NCI-H1417 treated with DMSO at 0.1 percent for 48 hours (cell line): ENCODE results near the gene MAGIX.
"Not testable (repeated sequence)": the region's sequence is repeated elsewhere in the genome, so short reads cannot be mapped to it uniquely, and the experiment has no call there.

Source experiments
- DNase-seq: peaks from one replicate; lab custom pipeline; 2025; lab: John Stamatoyannopoulos, UW

Gene MAGIX

DNA sequence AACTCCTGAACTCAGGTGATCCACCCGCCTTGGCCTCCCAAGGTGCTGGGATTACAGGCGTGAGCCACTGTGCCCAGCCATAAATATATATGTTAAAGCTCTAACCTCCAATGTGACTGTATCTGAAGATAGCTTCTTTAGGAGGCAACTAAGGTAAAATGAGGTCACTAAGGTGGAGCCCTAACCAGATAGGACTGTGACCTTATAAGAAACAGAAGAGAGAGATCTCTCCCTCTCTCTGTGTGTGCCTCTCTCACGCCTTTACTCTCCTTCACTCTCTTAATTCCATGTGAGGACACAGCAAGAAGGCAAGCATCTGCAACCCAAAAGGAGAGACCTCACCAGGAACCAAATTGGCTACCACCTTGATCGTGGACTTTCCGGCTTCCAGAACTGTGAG, 926 bp upstream of the MAGIX start:
- no peak for DNase-seq

DNA sequence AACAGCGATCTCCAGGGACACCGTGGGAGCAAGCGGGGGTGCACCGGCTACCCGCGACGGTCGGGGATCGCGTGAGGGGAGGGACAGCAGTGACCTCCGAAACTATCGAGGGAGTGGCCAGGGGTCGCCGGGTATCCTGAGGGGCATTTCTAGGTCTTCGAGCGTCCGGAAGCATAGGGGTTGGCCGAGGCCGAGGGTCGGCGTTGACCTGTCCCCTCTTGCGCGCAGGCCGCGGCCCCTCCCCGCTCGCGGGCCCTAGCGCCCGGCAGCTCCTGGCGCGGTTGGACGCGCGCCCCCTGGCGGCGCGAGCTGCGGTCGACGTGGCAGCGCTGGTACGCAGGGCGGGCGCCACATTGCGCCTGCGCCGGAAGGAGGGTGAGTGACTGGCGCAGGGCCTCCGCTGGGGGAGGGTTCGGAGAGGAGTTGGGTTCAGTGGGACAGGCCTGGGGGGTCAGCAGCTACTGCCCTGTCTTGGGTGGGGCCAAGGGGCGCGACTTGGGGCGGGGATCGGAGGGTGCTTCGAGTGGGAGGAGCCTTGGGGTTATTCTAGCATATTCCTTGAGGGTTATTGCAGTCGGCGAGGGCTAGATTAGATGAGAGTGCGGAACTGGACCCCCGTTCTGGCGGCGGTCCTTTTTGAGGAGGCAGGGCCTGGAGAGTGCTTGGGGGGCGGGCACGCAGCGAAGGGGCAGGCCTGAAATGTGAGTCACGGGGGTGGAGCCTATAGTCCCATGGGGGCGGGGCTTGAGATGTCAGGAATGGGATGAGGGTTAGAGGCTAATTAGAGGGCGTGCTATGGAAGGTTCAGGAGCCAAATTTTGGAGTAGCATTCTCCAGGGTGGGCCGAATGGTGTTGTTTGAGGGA, 1.2 kb downstream of the MAGIX start:
- DNase-seq, result no peak

DNA sequence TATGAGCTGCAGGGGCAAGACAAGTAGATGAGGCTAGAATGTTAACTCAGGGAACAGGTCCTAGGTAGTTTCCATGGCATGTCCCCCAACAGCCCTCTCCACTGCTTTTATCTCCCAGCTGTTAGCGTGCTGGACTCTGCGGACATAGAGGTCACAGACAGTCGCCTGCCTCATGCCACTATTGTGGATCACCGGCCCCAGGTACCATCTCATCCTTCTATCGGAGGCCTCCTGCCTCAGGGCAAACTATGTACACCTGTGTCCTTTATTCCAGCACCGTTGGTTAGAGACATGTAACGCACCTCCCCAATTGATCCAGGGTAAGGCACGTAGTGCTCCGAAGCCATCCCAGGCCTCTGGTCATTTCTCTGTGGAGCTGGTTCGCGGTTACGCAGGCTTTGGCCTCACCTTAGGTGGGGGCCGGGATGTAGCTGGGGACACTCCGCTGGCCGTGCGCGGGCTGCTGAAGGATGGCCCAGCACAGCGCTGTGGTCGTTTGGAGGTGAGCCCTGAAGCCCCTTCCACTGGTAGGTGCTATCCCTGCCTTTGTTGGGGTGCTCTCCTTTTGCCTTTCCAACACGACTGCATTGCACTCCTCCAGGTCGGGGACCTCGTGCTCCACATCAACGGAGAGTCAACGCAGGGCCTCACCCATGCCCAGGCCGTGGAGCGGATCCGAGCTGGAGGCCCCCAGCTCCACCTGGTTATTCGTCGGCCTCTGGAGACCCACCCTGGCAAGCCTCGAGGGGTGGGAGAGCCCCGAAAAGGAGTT, 2.2 kb downstream of the MAGIX start:
- DNase-seq, result no peak

DNA sequence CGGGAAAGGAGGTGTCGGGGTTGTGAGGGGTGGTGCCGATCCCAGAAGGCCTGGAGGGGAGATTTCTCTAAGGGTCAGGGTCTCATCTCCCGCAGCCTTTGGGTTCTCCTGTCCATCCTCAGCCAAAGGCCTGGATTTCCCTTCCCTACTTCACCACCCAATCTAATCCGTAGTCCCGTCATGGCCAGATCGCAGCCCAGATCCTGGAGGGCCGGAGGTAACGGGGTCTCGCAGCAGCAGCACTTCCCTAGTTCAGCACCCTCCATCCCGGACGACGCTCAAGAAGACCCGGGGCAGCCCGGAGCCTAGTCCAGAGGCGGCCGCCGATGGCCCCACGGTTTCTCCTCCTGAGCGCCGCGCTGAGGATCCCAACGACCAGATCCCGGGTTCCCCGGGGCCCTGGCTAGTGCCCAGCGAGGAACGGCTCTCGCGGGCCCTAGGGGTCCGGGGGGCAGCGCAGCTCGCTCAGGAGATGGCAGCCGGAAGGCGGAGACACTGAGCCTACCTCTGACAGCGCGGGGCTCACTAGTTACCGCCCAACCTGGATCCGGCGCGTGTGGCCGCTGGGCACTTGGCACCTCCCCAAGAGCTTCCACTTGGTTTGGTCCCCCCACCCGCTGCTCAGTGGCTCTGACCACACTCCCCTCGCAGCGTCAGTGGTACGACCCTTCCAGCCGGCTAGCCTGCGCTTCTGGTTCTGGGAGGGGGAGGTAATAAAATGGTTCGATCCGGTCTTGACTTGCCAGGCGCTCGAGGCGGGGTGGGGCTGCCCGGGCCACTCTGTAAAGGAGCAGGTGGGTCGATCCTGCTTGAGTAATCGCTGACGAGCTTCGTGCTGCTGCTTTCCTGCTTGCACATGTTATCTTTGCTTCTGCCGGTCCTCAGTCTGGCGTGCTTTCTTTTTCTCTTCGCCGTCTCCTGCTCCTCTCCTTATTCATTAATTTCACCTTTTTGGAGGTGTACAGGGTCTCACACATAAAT, 3.6 kb downstream of the MAGIX start:
- no peak for DNase-seq

DNA sequence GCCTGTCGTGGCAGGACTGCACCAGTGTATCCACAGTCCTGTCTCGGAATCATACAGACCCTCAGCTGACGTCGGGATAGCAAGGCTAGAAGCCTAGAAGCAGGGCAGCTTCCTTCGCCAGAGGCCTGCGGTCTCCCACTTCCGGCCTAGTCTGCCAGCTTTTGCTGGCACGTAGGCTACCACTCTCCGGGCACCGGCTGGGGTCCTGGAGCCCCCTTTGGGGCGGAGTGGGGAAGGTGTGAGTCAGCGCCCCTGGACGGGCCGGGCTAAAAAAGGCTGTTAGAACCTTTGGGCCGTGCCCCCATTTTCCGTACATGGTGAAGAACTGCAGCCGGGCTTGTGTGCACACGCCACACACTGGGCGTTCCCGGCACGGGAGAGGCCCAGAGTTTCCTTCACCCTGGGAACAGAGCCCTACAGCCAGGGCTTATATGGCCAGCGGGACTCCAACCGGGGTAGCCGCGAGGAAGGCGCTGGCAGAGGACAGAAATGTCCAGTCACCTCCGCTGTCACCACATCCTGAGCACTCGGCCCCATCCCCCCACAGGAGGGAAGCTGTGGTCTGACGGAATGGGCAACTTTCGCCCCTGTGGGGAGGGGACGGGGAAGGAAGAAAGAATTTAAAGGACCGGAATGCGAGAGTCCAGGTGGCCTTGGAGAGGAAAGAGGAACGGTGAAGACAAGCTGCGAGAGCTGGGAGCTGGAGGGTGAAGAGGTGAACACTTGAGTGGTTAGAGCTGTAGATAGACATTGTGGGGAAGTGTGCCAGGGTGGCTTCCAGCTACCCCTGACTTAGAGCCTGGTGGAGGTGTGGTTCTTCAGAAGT, 4.6 kb downstream of the MAGIX start:
- DNase-seq, result no peak

DNA sequence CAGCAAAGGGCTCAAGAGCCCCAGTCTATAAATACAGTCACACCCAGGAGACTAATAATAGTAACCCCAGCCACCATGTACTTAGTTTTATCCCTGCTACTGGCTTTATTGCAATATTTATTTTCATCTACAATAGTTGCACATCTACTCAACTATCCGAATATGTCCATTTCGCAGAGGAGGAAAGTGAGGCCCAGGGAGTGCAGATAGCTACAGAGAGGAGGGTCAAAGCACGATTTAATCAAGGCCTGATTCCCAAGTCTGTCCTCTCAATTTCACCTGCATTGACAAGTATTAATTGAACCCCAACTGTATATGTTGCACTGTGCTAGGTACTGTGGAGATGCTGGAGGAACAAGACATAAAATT, 5.2 kb downstream of the MAGIX start:
- no peak for DNase-seq

DNA sequence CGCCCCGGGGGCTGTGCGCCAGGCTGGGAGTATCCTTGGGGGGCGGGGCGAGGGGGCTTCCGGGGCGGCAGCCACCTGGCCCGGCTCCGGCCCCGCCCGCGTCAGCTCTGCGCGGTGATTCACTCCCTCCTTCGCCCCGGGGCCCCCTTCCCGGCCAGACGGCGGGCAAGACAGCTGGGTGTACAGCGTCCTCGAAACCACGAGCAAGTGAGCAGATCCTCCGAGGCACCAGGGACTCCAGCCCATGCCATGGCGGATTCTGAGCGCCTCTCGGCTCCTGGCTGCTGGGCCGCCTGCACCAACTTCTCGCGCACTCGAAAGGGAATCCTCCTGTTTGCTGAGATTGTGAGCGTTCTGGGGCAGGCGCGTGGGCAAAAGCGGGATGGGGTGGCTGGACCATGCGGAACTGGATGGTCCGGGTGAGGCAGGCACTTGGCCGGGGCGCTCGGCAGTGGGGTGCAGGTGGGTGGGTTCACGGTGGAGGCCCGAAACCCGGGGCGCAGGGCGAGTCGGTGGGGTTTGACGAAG, 9.3 kb downstream of the MAGIX start, which contains the start of gene PLP2:
TSS of gene PLP2 (plus strand) at position 147 of the 528 bp plus-strand sequence. CDS start at position 250, 103 bp downstream.
- no peak for DNase-seq

DNA sequence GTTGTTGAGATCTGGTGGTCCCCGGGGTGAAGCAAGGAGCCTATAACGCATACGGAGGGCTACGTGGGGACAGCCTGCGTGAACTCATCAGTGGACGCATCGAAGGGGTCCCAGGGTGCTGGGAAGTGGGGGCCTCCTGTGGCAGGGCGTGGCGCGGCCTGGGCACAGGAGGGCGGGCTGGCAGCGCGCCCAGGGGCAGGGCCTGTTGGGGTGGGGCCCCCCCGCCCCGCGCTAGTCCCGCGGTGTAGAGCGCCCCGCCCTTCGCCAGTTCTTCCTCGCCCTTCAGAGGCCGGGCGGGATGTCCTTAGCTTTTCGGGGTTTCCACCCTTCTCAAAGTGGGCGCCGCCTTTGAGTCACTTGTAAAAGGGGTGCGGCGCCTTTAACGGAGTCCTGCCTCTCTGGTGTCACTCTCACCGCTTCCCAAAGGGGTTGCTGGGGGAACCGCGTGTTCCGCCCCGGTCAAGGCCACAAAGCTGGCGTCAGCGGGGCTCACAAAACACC, 9.8 kb downstream of the MAGIX start:
- no peak for DNase-seq

DNA sequence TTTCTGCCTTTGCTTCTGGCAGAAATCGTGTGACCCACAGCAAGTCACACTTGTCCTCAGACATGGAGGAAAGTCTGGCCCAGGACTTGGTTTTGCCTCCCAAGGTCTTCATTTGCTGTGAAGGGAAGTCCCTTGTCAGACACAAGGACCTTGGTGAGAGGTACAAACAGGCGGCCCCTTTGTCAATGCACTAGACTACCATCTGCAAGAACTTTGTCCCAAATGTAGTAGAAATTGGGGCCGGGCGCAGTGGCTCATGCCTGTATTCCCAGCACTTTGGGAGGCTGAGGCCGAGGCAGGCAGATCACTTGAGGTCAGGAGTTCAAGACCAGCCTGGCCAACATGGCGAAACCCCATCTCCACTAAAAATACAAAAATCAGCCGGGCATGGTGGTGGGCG, 11.0 kb downstream of the MAGIX start:
- not testable (repeated sequence) for DNase-seq

DNA sequence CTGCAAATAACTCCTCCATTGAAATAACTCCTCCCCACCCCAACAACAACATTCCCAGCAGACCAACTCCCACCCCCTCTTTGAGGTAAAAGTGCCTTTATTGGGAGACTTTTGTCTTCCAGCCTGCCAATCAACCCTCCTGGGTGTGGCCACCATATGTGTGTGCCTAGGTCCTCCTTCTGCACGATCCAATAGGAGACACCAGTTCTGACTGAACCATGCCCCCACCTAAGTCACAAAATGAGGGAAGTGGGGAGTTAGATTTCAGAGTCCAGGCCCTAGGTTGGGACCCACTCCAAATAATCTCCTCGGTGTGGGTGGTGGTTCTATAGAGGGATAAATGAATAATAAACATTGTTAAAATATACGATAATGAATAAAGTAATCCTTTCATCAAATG, 12.2 kb downstream of the MAGIX start:
- DNase-seq, result no peak

DNA sequence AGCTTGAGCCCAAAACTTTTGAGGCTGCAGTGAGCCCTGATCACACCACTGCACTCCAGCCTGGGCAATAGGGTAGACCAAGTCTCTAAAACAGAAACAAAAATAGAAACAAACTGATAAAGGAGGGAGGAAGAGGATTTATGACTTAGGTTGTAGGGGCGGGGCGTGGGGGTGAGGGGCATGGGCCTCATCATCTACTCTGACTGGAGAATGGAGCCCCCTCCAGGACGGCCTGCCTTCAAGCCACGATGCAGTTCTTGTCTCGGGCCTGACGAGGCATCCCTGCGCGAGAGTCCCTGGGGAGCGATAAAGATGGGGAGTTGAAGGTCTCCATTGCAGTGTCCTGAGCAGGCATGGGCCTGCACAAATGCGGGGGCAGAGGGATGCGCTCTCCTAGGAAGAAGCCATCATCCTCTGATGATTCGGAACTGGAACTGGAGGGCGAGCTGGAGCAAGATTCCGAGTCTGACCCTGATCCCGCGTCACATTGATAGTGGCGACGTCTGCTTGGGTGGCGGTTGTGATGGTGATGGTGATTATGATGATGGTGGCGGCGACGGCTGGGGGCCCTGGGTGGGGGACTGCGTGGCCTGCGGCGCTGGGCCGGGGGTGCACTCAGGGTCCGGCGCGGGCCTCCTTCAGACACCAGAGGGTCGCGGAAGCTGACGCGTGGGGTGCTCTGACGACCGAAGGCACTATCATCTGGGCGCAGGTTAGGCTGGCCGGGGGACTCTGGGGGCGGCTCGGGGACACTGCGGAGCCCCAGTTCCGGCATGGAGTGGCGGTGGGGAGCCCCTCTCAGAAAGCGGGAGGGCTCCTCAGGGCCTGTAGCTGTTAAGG, 13.1 kb downstream of the MAGIX start:
- DNase-seq, result no peak

DNA sequence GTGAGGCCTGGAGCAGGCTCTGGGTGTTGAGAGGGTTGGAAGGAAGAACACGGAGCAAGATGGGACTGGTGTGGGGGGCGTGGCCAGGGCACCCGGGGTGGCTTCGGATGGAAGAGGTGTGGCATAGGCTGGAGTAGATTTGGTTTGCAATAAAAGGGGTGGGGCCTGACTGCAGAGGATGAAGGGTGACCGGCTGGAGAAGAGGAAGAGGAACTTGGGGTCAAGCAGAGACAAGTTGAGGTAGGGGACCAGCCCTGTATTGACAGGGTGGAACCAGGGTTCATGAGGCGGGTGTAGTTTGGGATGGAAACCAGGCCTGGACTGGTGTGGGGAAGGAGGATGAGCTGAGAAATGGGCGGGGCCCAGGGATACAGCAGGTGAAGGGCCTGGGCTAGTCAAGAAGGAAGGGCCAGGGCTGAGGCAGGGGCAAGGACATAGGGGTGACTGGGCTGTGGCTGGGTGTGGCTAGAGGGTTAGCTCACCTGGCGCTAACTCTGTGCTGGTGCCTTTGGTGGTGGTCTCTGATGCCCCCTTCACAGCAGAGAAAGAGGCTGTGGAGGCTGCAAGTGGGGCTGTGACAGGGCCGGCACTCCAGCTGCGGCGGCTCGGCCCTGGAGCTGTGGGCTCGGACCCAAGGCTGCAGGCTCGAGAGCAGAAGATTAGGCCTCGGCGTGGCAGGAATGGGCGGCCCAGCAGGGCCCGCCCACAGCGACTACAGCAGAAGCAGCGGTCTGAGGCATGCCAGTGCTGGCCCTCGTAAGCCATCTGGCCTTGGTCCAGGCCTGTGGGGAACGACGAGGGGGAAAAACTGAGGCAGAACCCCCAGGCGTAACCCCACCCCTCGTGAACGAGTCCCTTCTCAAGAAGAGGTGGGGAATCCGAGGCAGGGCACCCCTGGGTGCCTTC, 14.1 kb downstream of the MAGIX start:
- no peak for DNase-seq

DNA sequence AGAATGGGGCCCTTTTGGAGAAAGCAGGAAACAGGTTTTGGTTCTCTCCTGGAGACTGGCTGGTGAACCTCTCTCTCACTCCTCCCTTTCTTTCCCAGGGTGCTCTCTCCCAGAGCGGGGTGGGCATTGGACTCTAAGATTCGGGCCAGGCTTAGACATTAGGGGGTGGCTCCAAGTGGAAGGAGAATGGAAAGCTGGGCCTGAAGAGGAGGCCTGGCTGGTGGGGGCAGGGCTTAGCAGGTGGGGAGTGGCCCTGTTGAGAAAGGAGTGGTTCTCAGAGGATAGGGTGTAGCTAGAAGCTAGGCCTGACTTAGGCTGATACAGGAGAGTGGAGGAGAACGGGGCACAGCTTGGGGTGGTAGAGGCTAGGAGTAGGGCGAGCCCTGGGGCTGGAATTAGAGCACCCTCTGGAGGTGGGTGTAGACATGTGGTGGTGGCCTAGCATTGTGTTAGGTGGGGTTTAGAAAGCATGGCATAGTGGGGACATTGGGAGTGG, 14.8 kb downstream of the MAGIX start:
- no peak for DNase-seq

DNA sequence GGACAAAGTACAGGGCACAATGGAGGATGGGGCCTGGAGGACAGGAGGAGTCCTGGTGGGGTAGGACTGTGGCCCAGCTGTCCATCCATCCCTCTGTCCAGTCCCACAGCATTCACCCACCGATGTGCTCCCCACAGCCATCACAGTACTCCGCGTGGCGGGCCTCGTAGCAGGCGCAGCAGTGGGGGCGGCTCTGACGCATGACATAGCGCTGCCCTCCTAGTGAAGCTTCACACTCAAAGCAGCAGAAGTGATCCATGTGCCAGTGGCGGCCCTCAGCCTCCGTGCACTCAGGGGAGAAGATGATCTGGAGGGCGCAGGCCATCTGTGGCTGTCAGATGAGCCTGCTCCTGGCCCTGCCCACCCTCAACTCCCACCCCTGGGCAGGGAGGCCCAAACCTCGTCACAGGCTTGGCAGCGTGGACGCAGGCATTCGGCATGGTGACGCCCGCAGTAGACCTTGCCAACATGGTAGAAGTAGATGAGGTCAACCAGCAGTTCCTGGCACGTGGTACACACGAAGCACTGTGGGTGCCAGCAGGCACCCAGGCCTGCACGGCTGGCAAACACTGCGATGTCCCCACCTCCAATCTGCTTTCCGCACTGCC, 15.4 kb downstream of the MAGIX start:
- DNase-seq, result no peak

DNA sequence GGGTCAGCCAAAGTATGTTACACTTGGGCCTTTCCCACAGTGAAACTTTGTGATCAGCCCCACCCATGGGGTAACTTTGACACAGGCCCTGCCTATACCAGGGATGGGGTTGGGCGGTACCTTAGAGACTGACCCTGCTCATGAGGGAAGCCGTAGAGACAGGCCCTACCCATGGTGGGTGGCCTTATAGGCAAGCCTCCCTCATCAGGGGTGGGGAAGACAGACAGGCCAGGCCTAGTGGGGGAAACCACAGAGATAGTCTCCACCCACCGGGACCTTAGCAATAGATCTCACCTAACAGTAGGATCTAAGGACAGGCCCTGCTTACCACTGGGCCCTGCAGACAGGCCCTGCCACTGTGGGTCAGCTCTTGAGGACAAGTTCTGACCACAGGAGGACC, 16.0 kb downstream of the MAGIX start:
- no peak for DNase-seq

DNA sequence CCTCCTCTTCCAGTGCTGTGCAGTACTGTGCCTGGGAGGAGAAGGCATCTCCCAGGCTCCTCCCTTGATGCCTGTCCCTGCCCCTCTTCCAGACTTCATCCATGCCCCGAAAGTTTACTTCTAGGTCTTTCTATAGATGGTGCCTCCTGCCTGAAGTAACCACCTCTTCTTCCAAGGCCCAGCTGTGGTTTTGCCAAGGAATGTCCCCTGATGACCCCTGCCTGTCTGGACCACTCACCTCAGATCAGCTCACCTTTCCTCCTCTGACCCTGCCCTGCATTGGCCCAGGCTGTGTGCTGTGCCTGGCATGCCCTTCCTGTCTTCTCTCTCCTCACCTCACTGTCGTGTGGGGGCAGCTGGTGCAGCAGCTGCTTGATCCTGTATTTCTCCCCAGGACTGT, 16.8 kb downstream of the MAGIX start:
- DNase-seq, result no peak

DNA sequence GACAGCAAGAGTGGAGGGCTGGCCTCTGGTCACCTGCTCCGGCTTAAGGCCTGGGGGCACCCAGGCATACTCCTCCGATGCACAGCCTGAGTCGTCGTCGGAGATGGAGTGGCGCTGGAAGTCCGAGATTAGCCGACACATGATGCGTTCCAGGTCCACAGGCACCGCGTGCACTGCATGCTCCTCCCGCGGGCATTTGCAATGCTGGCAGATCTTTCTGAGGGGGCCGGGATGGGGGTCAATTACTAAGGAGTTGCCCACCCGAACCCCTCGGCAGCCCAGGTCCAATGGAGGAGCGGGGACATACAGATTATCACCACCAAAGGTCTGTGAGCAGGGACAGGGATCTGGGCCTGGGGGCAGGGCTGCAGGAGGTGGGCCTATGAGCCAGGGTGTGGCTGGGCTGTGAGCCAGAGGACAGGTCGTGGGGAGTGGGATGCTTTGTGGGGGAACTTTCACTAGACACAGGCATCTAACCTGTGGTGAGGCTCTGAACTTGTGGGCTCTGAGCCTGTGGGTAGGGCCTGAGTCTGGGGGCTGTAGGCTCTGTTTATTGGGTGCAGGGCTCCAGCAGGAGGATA, 21.2 kb downstream of the MAGIX start:
- no peak for DNase-seq
